Tibial artery (tissue), 4 donors: Measurements from ENCODE around the gene HOXA3.

Experiments
- DNase-seq, 2 donors: peaks; one replicate each; pipeline ENCODE4 v3.0.0-alpha.2; 2019
- H3K27ac ChIP-seq, 2 donors: fragments of 200-600 bp; sonication (generic) in 1 of 2; 1 replicate in 1 of 2; 2 replicates in 1 of 2; pipeline ENCODE4 v1.5.1; 2018 to 2019; ENCODE audit warnings: mild to moderate bottlenecking in 1 of 2
- H3K27me3 ChIP-seq, 2 donors: fragments of 200-600 bp; sonication (generic) in 1 of 2; one replicate each; pipeline versions ENCODE4 v1.5.1 to v1.6.0; 2016 to 2019
- H3K36me3 ChIP-seq, 3 donors: fragments of 200-600 bp; sonication (generic) in 2 of 3; one replicate each; pipeline ENCODE4 v1.5.1; 2016 to 2019; ENCODE audit warnings: mild to moderate bottlenecking in 2 of 3
- H3K4me1 ChIP-seq, 4 donors: fragments of 200-600 bp; sonication (generic) in 2 of 4; 1 replicate in 3 of 4; 2 replicates in 1 of 4; pipeline ENCODE4 v1.5.1; 2016 to 2019
- H3K4me3 ChIP-seq, 2 donors: fragments of 200-600 bp; sonication (generic) in 1 of 2; 1 replicate in 1 of 2; 2 replicates in 1 of 2; pipeline ENCODE4 v1.5.1; 2018 to 2019; ENCODE audit warnings: mild to moderate bottlenecking in 2 of 2
- H3K9me3 ChIP-seq, 3 donors: fragments of 200-600 bp; sonication (generic) in 1 of 3; one replicate each; pipeline ENCODE4 v1.5.1; 2016 to 2019
- CTCF ChIP-seq, 2 experiments: fragments of 200-600 bp in 1 of 2; fragments of 450-650 bp in 1 of 2; IDR thresholded peaks; one replicate each; pipeline ENCODE4 v1.5.1; 2017 to 2019; ENCODE audit warnings: antibody characterized with exemption in 2 of 2, mild to moderate bottlenecking in 1 of 2, moderate library complexity in 1 of 2
- intact Hi-C: fragments of 100-400 bp; cut with DNase I; formaldehyde crosslinking; loops from one replicate; pipeline ENCODE4 v1.15.0; 2023; ENCODE audit warnings: low total_unique reads

The HOXA3 gene

DNA sequence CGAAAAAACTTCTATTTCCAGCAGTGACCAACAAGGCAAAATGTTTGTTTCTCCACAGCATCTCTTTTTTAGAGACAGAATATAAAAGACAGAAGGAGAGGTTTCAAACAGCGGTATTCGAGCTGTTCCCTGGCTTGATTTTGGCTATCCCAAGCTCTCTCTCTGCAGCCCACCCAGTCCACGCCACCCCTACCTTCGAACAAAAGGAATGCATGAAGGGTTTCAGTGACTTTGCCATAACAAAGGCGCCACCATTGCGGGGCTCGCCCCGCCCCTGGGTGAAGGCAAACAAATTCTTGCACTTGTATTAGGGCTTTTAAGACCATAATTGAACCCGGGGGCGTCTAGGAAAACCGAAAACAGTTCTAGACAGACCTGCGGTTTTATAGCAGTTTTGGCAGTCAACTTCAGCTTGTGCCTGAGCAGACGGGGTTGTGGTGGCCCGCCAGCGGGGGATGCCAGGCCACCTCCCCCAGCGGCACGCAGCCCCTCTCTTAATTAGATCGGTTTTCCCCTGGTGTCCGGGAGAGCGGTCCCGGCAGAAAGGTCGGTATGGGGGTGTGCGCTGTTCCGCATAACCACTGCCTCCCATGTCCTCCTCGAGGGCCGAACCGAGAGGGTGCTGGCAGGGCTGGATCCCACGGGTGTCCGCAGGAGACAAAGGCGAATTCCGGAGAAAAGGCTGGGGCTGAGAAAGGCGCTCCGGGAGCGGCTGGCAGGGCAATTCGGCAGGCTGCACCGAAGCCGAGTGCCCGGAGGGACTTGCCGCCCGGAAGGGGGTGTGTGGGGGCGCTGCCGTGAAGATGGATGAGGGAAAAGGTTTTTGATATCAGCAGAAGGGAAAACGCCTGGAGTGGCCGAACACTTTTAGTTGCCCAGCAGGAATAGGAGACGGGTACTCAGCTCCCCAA, 35.3 kb upstream of the HOXA3 start:
- H3K36me3 ChIP-seq = no peaks in the 10 kb centered on the region
- no peaks in the 10 kb centered on the region for H3K9me3 ChIP-seq
- H3K27ac ChIP-seq = peak overlapping the region in 1 of 2 donors; percentile 44
- peak overlapping the region in 1 of 2 donors; percentile 4 for H3K4me3 ChIP-seq
- DNase-seq = peak; percentile 19 to 62
- H3K4me1 ChIP-seq = peaks cover 0 to 30% (median 24%) of the 10 kb centered on the region in 4 donors
- H3K27me3 ChIP-seq = peaks cover 0 to 91% of the 10 kb centered on the region in 2 donors
- intact Hi-C loops = no loop called here
- no peak for TF ChIP-seq CTCF (IDR thresholded peaks at IDR 0.05)

- Histone ChIP-seq H3K27ac (no peak overlapping the region), H3K9me3 (no peaks in the 10 kb centered on the region), H3K4me1 (peaks cover 0 to 23% (median 21%) of the 10 kb centered on the region in 4 donors), H3K36me3 (no peaks in the 10 kb centered on the region), H3K4me3 (no peak overlapping the region), H3K27me3 (peaks cover 0 to 92% of the 10 kb centered on the region in 2 donors)
- TF ChIP-seq CTCF (IDR thresholded peaks at IDR 0.05) = no peak
- intact Hi-C loops = no loop called here
- peak; percentile 9 to 35 for DNase-seq
Observed at GRCh38 chr7:27186668-27187474, 34.5 kb upstream of the HOXA3 start.

- Histone ChIP-seq H3K27ac (peak overlapping the region in 1 of 2 donors; percentile 60), H3K4me3 (peak overlapping the region in 1 of 2 donors; percentile 24), H3K27me3 (peaks cover 0 to 92% of the 10 kb centered on the region in 2 donors), H3K36me3 (no peaks in the 10 kb centered on the region), H3K9me3 (no peaks in the 10 kb centered on the region), H3K4me1 (peaks cover 0 to 23% (median 21%) of the 10 kb centered on the region in 4 donors)
- peak; percentile 17 to 64 for DNase-seq
- TF ChIP-seq CTCF (IDR thresholded peaks at IDR 0.05) = no peak
- intact Hi-C loops = no loop called here
Observed at GRCh38 chr7:27185854-27186667, 33.7 kb upstream of the HOXA3 start.

GRCh38 chr7:27185013-27185853, 32.9 kb upstream of the HOXA3 start, which contains the start of gene HOXA11:
Gene HOXA11, minus strand, starts transcription at chr7:27185232. Its CDS starts 88 bp downstream, at chr7:27185144.
- H3K36me3 ChIP-seq = no peaks in the 10 kb centered on the region
- peaks cover 0 to 23% (median 22%) of the 10 kb centered on the region in 4 donors for H3K4me1 ChIP-seq
- peak within 1 kb of the TSS; percentile 47 to 59 for H3K4me3 ChIP-seq
- TF ChIP-seq CTCF (IDR thresholded peaks at IDR 0.05) = no peak
- peak within 1 kb of the TSS; percentile 34 to 60 for H3K27ac ChIP-seq
- peaks cover 0 to 92% of the 10 kb centered on the region in 2 donors for H3K27me3 ChIP-seq
- intact Hi-C loops = no loop called here
- peak; percentile 77 to 81 for DNase-seq
- H3K9me3 ChIP-seq = no peaks in the 10 kb centered on the region
